H9 (cell line): ENCODE data around the gene PTPRN2. TPM values are rescaled to one million over a fixed set of nuclear protein-coding genes. Genes with fewer than 3 reads are reported as not detected.

Source experiments
- DNase-seq: peaks from one replicate; pipeline ENCODE4 v3.0.0-alpha.2; 2017
- H2AFZ ChIP-seq: one replicate; pipeline ENCODE4 v1.6.1; 2013; ENCODE audit warnings: mild to moderate bottlenecking, low read length, control low read depth, moderate library complexity
- H2AK5ac ChIP-seq: 2 replicates; pipeline ENCODE4 v1.6.1; 2013; ENCODE audit warnings: low read length, control low read depth, mixed read lengths; ENCODE audit not compliant: insufficient read length
- H2BK120ac ChIP-seq: one replicate; pipeline ENCODE4 v1.6.1; 2013; ENCODE audit warnings: low read depth, mild to moderate bottlenecking, low read length, control low read depth, inconsistent platforms; ENCODE audit not compliant: poor library complexity, severe bottlenecking
- H2BK12ac ChIP-seq: 2 replicates; pipeline ENCODE4 v1.6.1; 2013; ENCODE audit warnings: low read length, control low read depth, mixed read lengths, low read depth; ENCODE audit not compliant: insufficient read length
- H2BK15ac ChIP-seq: 2 replicates; pipeline ENCODE4 v1.6.1; 2013; ENCODE audit warnings: low read depth, low read length, control low read depth
- H2BK20ac ChIP-seq: one replicate; pipeline ENCODE4 v1.6.1; 2013; ENCODE audit warnings: low read depth, mild to moderate bottlenecking, low read length, control low read depth, inconsistent platforms; ENCODE audit not compliant: poor library complexity, severe bottlenecking
- H2BK5ac ChIP-seq: 2 replicates; pipeline ENCODE4 v1.6.1; 2013; ENCODE audit warnings: low read length, control low read depth, mixed read lengths; ENCODE audit not compliant: insufficient read length
- H3K14ac ChIP-seq: 2 replicates; pipeline ENCODE4 v1.6.1; 2013; ENCODE audit warnings: low read length, control low read depth; ENCODE audit not compliant: insufficient read depth
- H3K18ac ChIP-seq: 2 replicates; pipeline ENCODE4 v1.6.1; 2013; ENCODE audit warnings: low read depth, mild to moderate bottlenecking, mixed read lengths, low read length, control low read depth; ENCODE audit not compliant: insufficient read length
- H3K23ac ChIP-seq: 2 replicates; pipeline ENCODE4 v1.6.1; 2013; ENCODE audit warnings: low read length, control low read depth, mixed read lengths, low read depth; ENCODE audit not compliant: insufficient read length
- H3K23me2 ChIP-seq: 2 replicates; pipeline ENCODE4 v1.6.1; 2013; ENCODE audit warnings: low read depth, mild to moderate bottlenecking, mixed read lengths, low read length, control low read depth; ENCODE audit not compliant: insufficient read length, poor library complexity, severe bottlenecking
- H3K27ac ChIP-seq: 2 replicates; pipeline ENCODE4 v1.5.1; 2013; ENCODE audit warnings: low read length, control low read depth, mixed read lengths, low read depth; ENCODE audit not compliant: insufficient read length
- H3K27me3 ChIP-seq: 2 replicates; pipeline ENCODE4 v1.6.1; 2013; ENCODE audit warnings: low read length, control low read depth, inconsistent platforms; ENCODE audit not compliant: insufficient read depth
- H3K4ac ChIP-seq: 2 replicates; pipeline ENCODE4 v1.6.1; 2013; ENCODE audit warnings: low read depth, mild to moderate bottlenecking, control low read depth, inconsistent platforms, low read length, moderate library complexity
- H3K4me1 ChIP-seq: 2 replicates; pipeline ENCODE4 v1.6.1; 2013; ENCODE audit warnings: low read length, control low read depth, inconsistent platforms; ENCODE audit not compliant: insufficient read depth
- H3K4me2 ChIP-seq: 2 replicates; pipeline ENCODE4 v1.6.1; 2013; ENCODE audit warnings: low read length, control low read depth, mixed read lengths; ENCODE audit not compliant: insufficient read length, insufficient read depth
- H3K56ac ChIP-seq: 2 replicates; pipeline ENCODE4 v1.6.1; 2013; ENCODE audit warnings: low read depth, mild to moderate bottlenecking, mixed read lengths, low read length, control low read depth; ENCODE audit not compliant: insufficient read length
- H3K79me1 ChIP-seq: 2 replicates; pipeline ENCODE4 v1.6.1; 2013; ENCODE audit warnings: low read depth, mild to moderate bottlenecking, moderate library complexity, low read length, control low read depth, inconsistent platforms; ENCODE audit not compliant: insufficient read depth, poor library complexity, severe bottlenecking
- H3K79me2 ChIP-seq: 2 replicates; pipeline ENCODE4 v1.6.1; 2013; ENCODE audit warnings: low read length, control low read depth, inconsistent platforms; ENCODE audit not compliant: insufficient read depth
- H3K9ac ChIP-seq: 2 replicates; pipeline ENCODE4 v1.6.1; 2013; ENCODE audit warnings: low read length, control low read depth, mixed read lengths; ENCODE audit not compliant: insufficient read length; ENCODE audit errors: extremely low read depth
- H3K9me3 ChIP-seq: one replicate; pipeline ENCODE4 v1.6.1; 2013; ENCODE audit warnings: low read depth, low read length, inconsistent platforms; ENCODE audit not compliant: control insufficient read depth
- H3T11ph ChIP-seq: one replicate; pipeline ENCODE4 v1.6.1; 2013; ENCODE audit warnings: mild to moderate bottlenecking, low read length, control low read depth, inconsistent platforms
- H4K20me1 ChIP-seq: one replicate; pipeline ENCODE4 v1.6.1; 2013; ENCODE audit not compliant: control insufficient read depth, insufficient read length, insufficient read depth
- H4K5ac ChIP-seq: 2 replicates; pipeline ENCODE4 v1.6.1; 2013; ENCODE audit warnings: low read depth, mild to moderate bottlenecking, mixed read lengths, low read length, control low read depth; ENCODE audit not compliant: insufficient read length
- H4K8ac ChIP-seq: replicated peaks from 2 replicates; pipeline ENCODE4 v1.6.1; 2013; ENCODE audit warnings: low read length, control low read depth, mixed read lengths, low read depth; ENCODE audit not compliant: insufficient read length
- H4K91ac ChIP-seq: 2 replicates; pipeline ENCODE4 v1.6.1; 2013; ENCODE audit warnings: low read depth, mild to moderate bottlenecking, moderate library complexity, mixed read lengths, low read length, control low read depth; ENCODE audit not compliant: insufficient read length
- H3K27ac Mint-ChIP-seq, 3 experiments: 2 replicates in 2 of 3; 3 replicates in 1 of 3; pipeline ENCODE4 v1.8.0; 2020 to 2021; ENCODE audit warnings: mixed read lengths in 3 of 3, mild to moderate bottlenecking in 1 of 3, moderate library complexity in 1 of 3
- H3K27me3 Mint-ChIP-seq: 2 replicates; pipeline ENCODE4 v1.8.0; 2021; ENCODE audit warnings: low read depth, mild to moderate bottlenecking, moderate library complexity, mixed read lengths
- H3K36me3 Mint-ChIP-seq, 3 experiments: 2 replicates in 2 of 3; 3 replicates in 1 of 3; pipeline ENCODE4 v1.8.0; 2020 to 2021; ENCODE audit warnings: low read depth in 3 of 3, mixed read lengths in 3 of 3; ENCODE audit not compliant: insufficient read depth in 1 of 3
- H3K4me1 Mint-ChIP-seq, 2 experiments: 2 replicates each; pipeline ENCODE4 v1.8.0; 2020; ENCODE audit warnings: mixed read lengths in 2 of 2
- H3K4me3 Mint-ChIP-seq, 2 experiments: 2 replicates in 1 of 2; 3 replicates in 1 of 2; pipeline ENCODE4 v1.8.0; 2020 to 2021; ENCODE audit warnings: mild to moderate bottlenecking in 2 of 2, mixed read lengths in 2 of 2, moderate library complexity in 1 of 2
- H3K9me3 Mint-ChIP-seq, 2 experiments: 2 replicates in 1 of 2; 3 replicates in 1 of 2; pipeline ENCODE4 v1.8.0; 2020; ENCODE audit warnings: mild to moderate bottlenecking in 2 of 2, mixed read lengths in 2 of 2, moderate library complexity in 1 of 2
- CTCF ChIP-seq: fragments of 200-600 bp; sonication (generic); conservative IDR thresholded peaks from 3 replicates; pipeline ENCODE4 v1.8.0; 2021; ENCODE audit warnings: antibody characterized with exemption, mild to moderate bottlenecking
- WGBS: extraction: QIAGEN DNeasy Blood & Tissue Kit; methylation state at CpG from one replicate; pipeline ENCODE4 v1.1.7; 2013; ENCODE audit warnings: missing lambda C conversion rate, low lambda C conversion rate, mixed read lengths; ENCODE audit not compliant: insufficient read length; ENCODE audit errors: extremely low coverage; 5-methylcytosine and 5-hydroxymethylcytosine counted together
- total RNA-seq: library from RNA; stranded (reverse); gene quantifications from 2 replicates; pipeline ENCODE4 v1.2.1, GENCODE V29; 2021

The PTPRN2 gene
- total RNA-seq, 1 experiment from 2014 or later, result 5.2 TPM

- Histone ChIP-seq H4K20me1 (no peaks in the 10 kb centered on the region), H3T11ph (no peak overlapping the region), H4K5ac (no peak overlapping the region), H3K23ac (no peak overlapping the region), H2BK12ac (no peak overlapping the region), H3K14ac (no peak overlapping the region), H3K23me2 (no peaks in the 10 kb centered on the region), H2BK120ac (no peak overlapping the region), H4K91ac (no peak overlapping the region), H2BK20ac (no peak overlapping the region), H3K79me1 (no peaks in the 10 kb centered on the region), H3K4ac (no peak overlapping the region), H3K27ac (no peak overlapping the region), H3K9ac (no peak overlapping the region), H3K18ac (no peak overlapping the region), H3K56ac (no peak overlapping the region), H3K4me1 (no peaks in the 10 kb centered on the region), H4K8ac (no peak overlapping the region), H2AK5ac (no peak overlapping the region), H2BK5ac (no peak overlapping the region), H2AFZ (no peak overlapping the region), H3K4me2 (no peak overlapping the region), H3K27me3 (no peaks in the 10 kb centered on the region), H3K79me2 (no peaks in the 10 kb centered on the region), H3K9me3 (peaks cover 19% of the 10 kb centered on the region), H2BK15ac (no peak overlapping the region)
- H3K9me3 Mint-ChIP-seq, result peaks cover 28 to 35% of the 10 kb centered on the region in 2 experiments
- peaks cover 20 to 24% of the 10 kb centered on the region in 2 experiments for H3K4me1 Mint-ChIP-seq
- no peak overlapping the region for H3K4me3 Mint-ChIP-seq
- peak overlapping the region in 2 of 3 experiments; percentile 61 to 71; a peak in 2 of 7 replicates for H3K27ac Mint-ChIP-seq
- DNase-seq, result peak; percentile 62
- no CpG with 5 or more reads among the region's 4 CpGs for WGBS
- H3K27me3 Mint-ChIP-seq, result peaks cover 5% of the 10 kb centered on the region
- peaks cover 15 to 34% (median 21%) of the 10 kb centered on the region in 3 experiments for H3K36me3 Mint-ChIP-seq
- TF ChIP-seq CTCF, result no peak
These were observed 780.1 kb downstream of the PTPRN2 start for GRCh38 chr7:157807510-157807909.
